Mesendoderm (in vitro differentiated cells): ENCODE results near the gene CNTLN.
"Not testable (repeated sequence)": the region's sequence is repeated elsewhere in the genome, so short reads cannot be mapped to it uniquely, and the experiment has no call there.

Experiments used
- DNase-seq: peaks from one replicate; pipeline ENCODE4 v3.0.0; 2013
- H2AK5ac ChIP-seq: 2 replicates; pipeline ENCODE4 v1.6.1; 2013; ENCODE audit warnings: low read length, inconsistent platforms
- H2BK120ac ChIP-seq: 2 replicates; pipeline ENCODE4 v1.6.1; 2013; ENCODE audit warnings: low read depth, mild to moderate bottlenecking, low read length, moderate library complexity, mixed read lengths
- H2BK15ac ChIP-seq: replicated peaks from 2 replicates; pipeline ENCODE4 v1.6.1; 2013; ENCODE audit warnings: low read depth, mild to moderate bottlenecking, moderate library complexity
- H2BK5ac ChIP-seq: 2 replicates; pipeline ENCODE4 v1.6.1; 2013; ENCODE audit warnings: low read length, inconsistent platforms
- H3K18ac ChIP-seq: 2 replicates; pipeline ENCODE4 v1.6.1; 2013; ENCODE audit warnings: mild to moderate bottlenecking, low read length, mixed read lengths
- H3K23ac ChIP-seq: one replicate; pipeline ENCODE4 v1.6.1; 2013; ENCODE audit warnings: low read length
- H3K27ac ChIP-seq: 2 replicates; pipeline ENCODE4 v1.5.1; 2013; ENCODE audit warnings: low read depth, mild to moderate bottlenecking, inconsistent platforms, low read length, moderate library complexity
- H3K27me3 ChIP-seq: 2 replicates; pipeline ENCODE4 v1.6.1; 2013; ENCODE audit warnings: low read length, control low read depth, mild to moderate bottlenecking, inconsistent platforms; ENCODE audit not compliant: insufficient read depth, poor library complexity
- H3K36me3 ChIP-seq: 2 replicates; pipeline ENCODE4 v1.6.1; 2013; ENCODE audit warnings: low read length, inconsistent platforms; ENCODE audit not compliant: control insufficient read depth, insufficient read depth
- H3K4ac ChIP-seq: one replicate; pipeline ENCODE4 v1.6.1; 2013; ENCODE audit warnings: low read depth, mild to moderate bottlenecking, low read length, moderate library complexity
- H3K4me1 ChIP-seq: 2 replicates; pipeline ENCODE4 v1.6.1; 2013; ENCODE audit warnings: low read depth, low read length, inconsistent platforms; ENCODE audit not compliant: control insufficient read depth
- H3K4me2 ChIP-seq: 2 replicates; pipeline ENCODE4 v1.6.1; 2013; ENCODE audit warnings: low read length
- H3K4me3 ChIP-seq: 2 replicates; pipeline ENCODE4 v1.5.1; 2013; ENCODE audit warnings: mild to moderate bottlenecking, low read length
- H3K56ac ChIP-seq: one replicate; pipeline ENCODE4 v1.6.1; 2013; ENCODE audit warnings: low read length
- H3K79me1 ChIP-seq: 2 replicates; pipeline ENCODE4 v1.6.1; 2013; ENCODE audit warnings: low read length, inconsistent platforms
- H3K79me2 ChIP-seq: 2 replicates; pipeline ENCODE4 v1.6.1; 2013; ENCODE audit warnings: mild to moderate bottlenecking, low read length; ENCODE audit not compliant: control insufficient read depth, insufficient read depth
- H3K9ac ChIP-seq: 2 replicates; pipeline ENCODE4 v1.6.1; 2013; ENCODE audit warnings: low read length, inconsistent platforms
- H4K5ac ChIP-seq: one replicate; pipeline ENCODE4 v1.6.1; 2013; ENCODE audit warnings: low read length
- H4K8ac ChIP-seq: one replicate; pipeline ENCODE4 v1.6.1; 2013; ENCODE audit warnings: low read depth, mild to moderate bottlenecking, control low read depth, low read length, moderate library complexity
- WGBS: extraction: QIAGEN DNeasy Blood & Tissue Kit; methylation state at CpG from one replicate; pipeline ENCODE4 v1.1.7; 2013; ENCODE audit warnings: low lambda C conversion rate, missing lambda C conversion rate; ENCODE audit not compliant: insufficient coverage; ENCODE audit errors: extremely low coverage; 5-methylcytosine and 5-hydroxymethylcytosine counted together

Gene CNTLN

DNA sequence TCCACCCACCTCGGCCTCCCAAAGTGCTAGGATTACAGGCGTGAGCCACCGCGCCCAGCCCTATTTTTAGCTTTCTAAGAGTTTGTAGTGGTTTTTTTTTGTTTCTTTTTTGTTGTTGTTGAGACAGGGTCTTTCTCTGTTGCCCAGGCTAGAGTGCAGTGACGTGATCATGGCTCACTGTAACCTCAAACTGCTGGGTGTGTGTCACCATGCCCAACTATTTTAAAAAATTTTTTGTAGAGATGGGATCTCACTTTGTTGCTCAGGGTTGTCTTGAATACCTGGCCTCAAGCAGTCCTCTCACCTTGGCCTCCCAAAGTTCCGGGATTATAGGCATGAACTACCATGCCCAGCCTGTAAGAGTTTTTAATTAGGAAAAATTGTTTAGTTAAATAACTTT, 298.7 kb downstream of the CNTLN start:
- no peak overlapping the region for H3K4ac ChIP-seq
- no peaks in the 10 kb centered on the region for H3K27me3 ChIP-seq
- H3K4me2 ChIP-seq, result no peak overlapping the region
- no peak overlapping the region for H3K9ac ChIP-seq
- no peak overlapping the region for H3K27ac ChIP-seq
- no peaks in the 10 kb centered on the region for H3K4me1 ChIP-seq
- H3K23ac ChIP-seq, result no peak overlapping the region
- no peak overlapping the region for H2BK15ac ChIP-seq
- no peak overlapping the region for H3K18ac ChIP-seq
- no peak overlapping the region for H2BK120ac ChIP-seq
- no peaks in the 10 kb centered on the region for H3K36me3 ChIP-seq
- H4K5ac ChIP-seq, result no peak overlapping the region
- no peak overlapping the region for H4K8ac ChIP-seq
- H3K56ac ChIP-seq, result no peak overlapping the region
- no peaks in the 10 kb centered on the region for H3K79me2 ChIP-seq
- no peak overlapping the region for H3K4me3 ChIP-seq
- no peak overlapping the region for H2AK5ac ChIP-seq
- no peaks in the 10 kb centered on the region for H3K79me1 ChIP-seq
- H2BK5ac ChIP-seq, result no peak overlapping the region
- DNase-seq, result no peak
- no CpG with 5 or more reads among the region's 6 CpGs for WGBS

DNA sequence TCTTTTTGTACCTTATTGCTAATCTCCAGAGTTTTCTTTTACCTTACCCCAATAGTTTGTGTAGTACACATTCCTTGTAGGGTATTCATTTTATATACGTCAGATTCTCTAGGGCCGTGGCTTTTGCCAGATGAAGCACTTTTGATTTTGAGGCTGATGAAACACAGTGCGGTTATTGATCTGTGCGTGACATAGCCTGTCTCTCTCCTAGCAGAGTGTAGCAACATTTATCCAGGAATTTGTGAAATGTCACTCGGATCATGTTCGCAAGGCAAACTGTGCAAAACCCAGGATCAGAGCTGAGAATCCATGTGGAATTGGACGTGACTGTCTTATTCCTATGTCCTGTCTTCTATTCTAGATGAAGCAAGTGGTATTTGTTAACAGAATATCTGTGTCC, 302.0 kb downstream of the CNTLN start:
- H3K27me3 ChIP-seq, result no peaks in the 10 kb centered on the region
- no peaks in the 10 kb centered on the region for H3K79me2 ChIP-seq
- H2BK15ac ChIP-seq, result no peak overlapping the region
- no CpG with 5 or more reads among the region's 7 CpGs for WGBS
- no peak overlapping the region for H3K23ac ChIP-seq
- H3K56ac ChIP-seq, result no peak overlapping the region
- no peak overlapping the region for H3K27ac ChIP-seq
- no peak overlapping the region for H2AK5ac ChIP-seq
- H3K4ac ChIP-seq, result no peak overlapping the region
- no peaks in the 10 kb centered on the region for H3K4me1 ChIP-seq
- DNase-seq, result no peak
- H4K8ac ChIP-seq, result no peak overlapping the region
- no peak overlapping the region for H3K4me2 ChIP-seq
- H3K36me3 ChIP-seq, result no peaks in the 10 kb centered on the region
- no peak overlapping the region for H3K18ac ChIP-seq
- H2BK5ac ChIP-seq, result no peak overlapping the region
- no peak overlapping the region for H3K4me3 ChIP-seq
- H3K79me1 ChIP-seq, result no peaks in the 10 kb centered on the region
- H3K9ac ChIP-seq, result no peak overlapping the region
- H4K5ac ChIP-seq, result no peak overlapping the region
- no peak overlapping the region for H2BK120ac ChIP-seq

DNA sequence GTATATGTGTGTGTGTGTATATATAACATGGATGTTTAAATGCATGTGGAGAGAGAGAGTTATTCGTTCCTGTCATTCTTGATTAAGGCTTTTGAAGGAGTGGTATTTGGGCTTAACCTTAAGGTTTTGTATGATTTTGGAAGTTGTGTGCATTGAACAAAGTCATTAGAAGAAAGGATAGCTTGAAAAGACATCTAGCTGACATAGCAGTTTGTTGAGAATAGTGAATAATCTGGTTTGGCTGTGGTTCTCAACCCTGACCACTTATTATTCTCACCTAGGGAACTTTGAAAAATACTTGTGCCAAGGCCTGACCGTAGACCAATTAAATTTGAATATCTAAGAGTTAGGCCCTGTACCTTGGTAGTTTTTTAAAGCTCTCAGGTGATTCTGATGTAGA, 303.0 kb downstream of the CNTLN start:
- H4K8ac ChIP-seq, result no peak overlapping the region
- no peaks in the 10 kb centered on the region for H3K79me1 ChIP-seq
- H2BK5ac ChIP-seq, result no peak overlapping the region
- no peak overlapping the region for H3K4ac ChIP-seq
- H3K18ac ChIP-seq, result no peak overlapping the region
- H2BK15ac ChIP-seq, result no peak overlapping the region
- H3K36me3 ChIP-seq, result no peaks in the 10 kb centered on the region
- H3K9ac ChIP-seq, result no peak overlapping the region
- H2AK5ac ChIP-seq, result no peak overlapping the region
- no peaks in the 10 kb centered on the region for H3K79me2 ChIP-seq
- no peaks in the 10 kb centered on the region for H3K4me1 ChIP-seq
- no peak overlapping the region for H2BK120ac ChIP-seq
- no peaks in the 10 kb centered on the region for H3K27me3 ChIP-seq
- no CpG with 5 or more reads among the region's 2 CpGs for WGBS
- H3K23ac ChIP-seq, result no peak overlapping the region
- DNase-seq, result no peak
- no peak overlapping the region for H3K27ac ChIP-seq
- H3K56ac ChIP-seq, result no peak overlapping the region
- H3K4me2 ChIP-seq, result no peak overlapping the region
- H4K5ac ChIP-seq, result no peak overlapping the region
- no peak overlapping the region for H3K4me3 ChIP-seq

DNA sequence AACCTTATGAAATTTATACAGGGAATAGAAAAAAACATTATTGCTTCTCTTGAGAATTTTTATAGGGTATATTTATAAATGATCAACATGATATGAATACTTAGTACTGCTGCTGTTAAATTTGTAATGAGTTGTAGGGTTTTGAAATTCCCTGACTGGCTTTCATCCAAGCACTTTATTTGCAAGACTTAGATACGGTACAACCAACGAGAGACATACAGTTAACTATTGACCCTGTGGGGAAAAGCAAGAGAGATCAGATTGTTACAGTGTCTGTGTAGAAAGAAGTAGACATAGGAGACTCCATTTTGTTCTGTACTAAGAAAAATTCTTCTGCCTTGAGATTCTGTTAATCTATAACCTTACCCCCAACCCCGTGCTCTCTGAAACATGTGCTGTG, 310.3 kb downstream of the CNTLN start:
- not testable (repeated sequence) for H4K5ac ChIP-seq, H3K23ac ChIP-seq, H2BK5ac ChIP-seq, H2BK120ac ChIP-seq, H4K8ac ChIP-seq, H2AK5ac ChIP-seq, H3K4me1 ChIP-seq, H3K9ac ChIP-seq, H3K56ac ChIP-seq, H3K79me1 ChIP-seq, H3K27me3 ChIP-seq, DNase-seq, H2BK15ac ChIP-seq, H3K36me3 ChIP-seq, H3K27ac ChIP-seq, H3K4me2 ChIP-seq, H3K18ac ChIP-seq, H3K79me2 ChIP-seq, H3K4ac ChIP-seq, H3K4me3 ChIP-seq
- no CpG with 5 or more reads among the region's 3 CpGs for WGBS

DNA sequence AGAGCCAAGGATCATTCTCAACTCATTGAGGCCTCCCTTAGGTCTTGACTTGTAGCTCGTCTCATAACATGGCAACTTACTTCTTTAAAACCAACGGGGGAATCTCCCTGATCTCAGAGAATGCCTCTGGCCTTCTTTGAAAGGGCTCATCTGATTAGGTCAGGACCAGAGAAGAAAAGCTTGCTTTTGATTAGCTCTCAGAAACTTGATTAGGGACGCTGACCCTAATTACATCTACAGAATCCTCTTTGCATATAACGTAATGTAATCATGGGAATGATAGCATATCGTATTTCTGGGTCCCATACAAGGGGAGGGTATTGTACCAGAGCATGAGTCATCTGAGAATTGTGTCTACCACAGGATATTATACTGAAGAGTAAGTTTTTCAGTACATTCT, 318.9 kb downstream of the CNTLN start:
- Histone ChIP-seq H3K79me1 (no peaks in the 10 kb centered on the region), H3K18ac (no peak overlapping the region), H3K79me2 (no peaks in the 10 kb centered on the region), H4K5ac (no peak overlapping the region), H3K23ac (no peak overlapping the region), H2BK120ac (no peak overlapping the region), H2BK5ac (no peak overlapping the region), H3K9ac (no peak overlapping the region), H2BK15ac (no peak overlapping the region), H3K56ac (no peak overlapping the region), H3K4me2 (no peak overlapping the region), H3K27me3 (no peaks in the 10 kb centered on the region), H4K8ac (no peak overlapping the region), H3K4ac (no peak overlapping the region), H2AK5ac (no peak overlapping the region), H3K4me3 (no peak overlapping the region), H3K36me3 (no peaks in the 10 kb centered on the region), H3K4me1 (no peaks in the 10 kb centered on the region), H3K27ac (no peak overlapping the region)
- no peak for DNase-seq
- WGBS, result no CpG with 5 or more reads among the region's 5 CpGs

DNA sequence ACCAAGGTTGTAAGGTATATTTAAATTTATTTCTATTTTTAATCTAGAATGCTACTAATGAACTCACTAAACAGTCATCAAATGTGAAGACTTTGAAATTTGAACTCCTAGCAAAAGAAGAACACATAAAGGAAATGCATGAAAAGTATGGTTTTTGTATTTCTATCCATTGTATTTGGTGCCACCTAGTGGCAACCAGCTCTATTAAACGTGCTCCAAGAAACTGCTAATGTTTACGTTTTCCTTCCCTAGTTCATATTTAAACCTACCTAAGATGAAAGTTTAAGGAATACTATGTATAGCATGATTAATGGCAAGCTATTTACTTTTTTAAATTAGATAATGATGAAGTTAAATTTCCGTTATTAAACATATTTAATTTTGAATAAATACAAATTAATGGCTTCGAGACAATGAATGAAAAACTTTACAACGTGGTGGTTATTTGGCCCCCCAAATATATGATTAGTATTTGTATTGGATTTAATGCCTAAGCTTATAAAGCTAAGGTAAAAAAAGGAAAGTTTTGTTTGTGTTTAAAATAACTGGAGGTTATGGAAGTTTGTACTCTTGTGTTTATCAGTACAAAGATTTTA, 328.1 kb downstream of the CNTLN start:
- no peak overlapping the region for H3K56ac ChIP-seq
- H3K4me1 ChIP-seq, result no peaks in the 10 kb centered on the region
- WGBS, result no CpG with 5 or more reads among the region's 5 CpGs
- no peaks in the 10 kb centered on the region for H3K79me1 ChIP-seq
- DNase-seq, result peak; percentile 40
- H2AK5ac ChIP-seq, result no peak overlapping the region
- no peak overlapping the region for H3K4me3 ChIP-seq
- no peak overlapping the region for H2BK5ac ChIP-seq
- no peaks in the 10 kb centered on the region for H3K79me2 ChIP-seq
- no peak overlapping the region for H2BK15ac ChIP-seq
- no peak overlapping the region for H3K9ac ChIP-seq
- no peaks in the 10 kb centered on the region for H3K27me3 ChIP-seq
- H3K23ac ChIP-seq, result no peak overlapping the region
- no peak overlapping the region for H4K8ac ChIP-seq
- H3K36me3 ChIP-seq, result no peaks in the 10 kb centered on the region
- H2BK120ac ChIP-seq, result no peak overlapping the region
- no peak overlapping the region for H4K5ac ChIP-seq
- H3K4me2 ChIP-seq, result no peak overlapping the region
- no peak overlapping the region for H3K27ac ChIP-seq
- no peak overlapping the region for H3K18ac ChIP-seq
- H3K4ac ChIP-seq, result no peak overlapping the region
